HG02840 (cell line): ENCODE measurements around the gene VEZF1.
A peak's percentile ranks its signal among the peaks of the same experiment; 100 is the strongest.

Source experiments
- ATAC-seq: cut with Tn5 transposase; IDR thresholded peaks from one replicate; pipeline ENCODE4 v1.9.1; 2021; ENCODE audit warnings: mild to moderate bottlenecking, moderate library complexity, moderate number of reproducible peaks; ENCODE audit not compliant: unreplicated experiment, low FRiP score

Gene VEZF1

GRCh38 chr17:57954397-57955182 lies 33.5 kb downstream of the VEZF1 start:
- no peak for ATAC-seq

GRCh38 chr17:57953705-57954396 lies 34.2 kb downstream of the VEZF1 start:
- ATAC-seq = no peak

- ATAC-seq = no peak
Measured at GRCh38 chr17:57953219-57953618, 34.8 kb downstream of the VEZF1 start.

GRCh38 chr17:57949649-57950048 lies 38.4 kb downstream of the VEZF1 start:
- ATAC-seq = no peak

GRCh38 chr17:57948555-57949420 lies 39.3 kb downstream of the VEZF1 start:
- no peak for ATAC-seq

- ATAC-seq = no peak
Measured at GRCh38 chr17:57948169-57948554, 39.9 kb downstream of the VEZF1 start.

- ATAC-seq = no peak
Measured at GRCh38 chr17:57947369-57947768, 40.7 kb downstream of the VEZF1 start.

- peak; percentile 76 for ATAC-seq
Measured at GRCh38 chr17:57946798-57947358, 41.2 kb downstream of the VEZF1 start.

- ATAC-seq = no peak
Measured at GRCh38 chr17:57945996-57946797, 41.9 kb downstream of the VEZF1 start.

GRCh38 chr17:57944908-57945307 lies 43.1 kb downstream of the VEZF1 start:
- no peak for ATAC-seq

- ATAC-seq = no peak
Measured at GRCh38 chr17:57943645-57944044, 44.4 kb downstream of the VEZF1 start.

GRCh38 chr17:57943140-57943539 lies 44.9 kb downstream of the VEZF1 start:
- ATAC-seq = no peak

- ATAC-seq = no peak
Measured at GRCh38 chr17:57941384-57942370, 46.4 kb downstream of the VEZF1 start.

GRCh38 chr17:57940653-57941329 lies 47.3 kb downstream of the VEZF1 start:
- ATAC-seq = no peak

GRCh38 chr17:57940231-57940630 lies 47.8 kb downstream of the VEZF1 start:
- no peak for ATAC-seq

- ATAC-seq = no peak
Measured at GRCh38 chr17:57939797-57940196, 48.3 kb downstream of the VEZF1 start.

GRCh38 chr17:57938061-57938502 lies 50.0 kb downstream of the VEZF1 start:
- no peak for ATAC-seq

GRCh38 chr17:57937492-57937891 lies 50.6 kb downstream of the VEZF1 start:
- no peak for ATAC-seq
